Inferior parietal cortex (tissue), 1 donor: ENCODE results near the gene SLC33A1.
"Not testable (repeated sequence)": the region's sequence is repeated elsewhere in the genome, so short reads cannot be mapped to it uniquely, and the experiment has no call there.

Experiments
- DNase-seq: peaks from one replicate; pipeline ENCODE4 v3.0.0-alpha.2; 2016; ENCODE audit errors: extremely low spot score

Gene SLC33A1

GRCh38 chr3:155854141-155854940 is at the start of gene SLC33A1:
SLC33A1 (minus strand) TSS chr3:155854427; CDS start chr3:155853997, 430 bp downstream.
- peak; percentile 98 for DNase-seq

GRCh38 chr3:155895379-155895900 is 41.2 kb upstream of the SLC33A1 start:
- no peak for DNase-seq

GRCh38 chr3:155891321-155891720 is 37.1 kb upstream of the SLC33A1 start:
- DNase-seq: no peak

- DNase-seq: no peak
These were observed 36.5 kb upstream of the SLC33A1 start for GRCh38 chr3:155890671-155891190.

- DNase-seq: no peak
These were observed 35.7 kb upstream of the SLC33A1 start for GRCh38 chr3:155889952-155890351.

GRCh38 chr3:155889212-155889611 is 35.0 kb upstream of the SLC33A1 start:
- no peak for DNase-seq

GRCh38 chr3:155886915-155887314 is 32.7 kb upstream of the SLC33A1 start:
- DNase-seq: no peak

GRCh38 chr3:155886348-155886747 is 32.1 kb upstream of the SLC33A1 start:
- DNase-seq: not testable (repeated sequence)

- no peak for DNase-seq
These were observed 31.1 kb upstream of the SLC33A1 start for GRCh38 chr3:155885292-155885691.

GRCh38 chr3:155884292-155884691 is 30.1 kb upstream of the SLC33A1 start:
- DNase-seq: no peak

- no peak for DNase-seq
These were observed 26.1 kb upstream of the SLC33A1 start for GRCh38 chr3:155880286-155880685.

- DNase-seq: no peak
These were observed 22.3 kb upstream of the SLC33A1 start for GRCh38 chr3:155876503-155876902.

- no peak for DNase-seq
These were observed 21.8 kb upstream of the SLC33A1 start for GRCh38 chr3:155876037-155876436.

- no peak for DNase-seq
These were observed 18.8 kb upstream of the SLC33A1 start for GRCh38 chr3:155872904-155873646.

- DNase-seq: no peak
These were observed 17.5 kb upstream of the SLC33A1 start for GRCh38 chr3:155871746-155872158.

- no peak for DNase-seq
These were observed 16.9 kb upstream of the SLC33A1 start for GRCh38 chr3:155870945-155871745.

GRCh38 chr3:155870133-155870944 is 16.1 kb upstream of the SLC33A1 start, which contains the start of gene GMPS:
GMPS (plus strand) TSS chr3:155870650; CDS start chr3:155870871, 221 bp downstream.
- DNase-seq: peak; percentile 89

GRCh38 chr3:155869691-155870090 is 15.5 kb upstream of the SLC33A1 start:
- DNase-seq: no peak

- DNase-seq: no peak
These were observed 9.0 kb upstream of the SLC33A1 start for GRCh38 chr3:155863072-155863784.
